ENCODE results near the gene IL10RA.
"Not testable (repeated sequence)": the region's sequence is repeated elsewhere in the genome, so short reads cannot be mapped to it uniquely, and the experiment has no call there.

IL10RA gene
- total RNA-seq, result 589 to 879 (median 644) reads per million in 4 donors

DNA sequence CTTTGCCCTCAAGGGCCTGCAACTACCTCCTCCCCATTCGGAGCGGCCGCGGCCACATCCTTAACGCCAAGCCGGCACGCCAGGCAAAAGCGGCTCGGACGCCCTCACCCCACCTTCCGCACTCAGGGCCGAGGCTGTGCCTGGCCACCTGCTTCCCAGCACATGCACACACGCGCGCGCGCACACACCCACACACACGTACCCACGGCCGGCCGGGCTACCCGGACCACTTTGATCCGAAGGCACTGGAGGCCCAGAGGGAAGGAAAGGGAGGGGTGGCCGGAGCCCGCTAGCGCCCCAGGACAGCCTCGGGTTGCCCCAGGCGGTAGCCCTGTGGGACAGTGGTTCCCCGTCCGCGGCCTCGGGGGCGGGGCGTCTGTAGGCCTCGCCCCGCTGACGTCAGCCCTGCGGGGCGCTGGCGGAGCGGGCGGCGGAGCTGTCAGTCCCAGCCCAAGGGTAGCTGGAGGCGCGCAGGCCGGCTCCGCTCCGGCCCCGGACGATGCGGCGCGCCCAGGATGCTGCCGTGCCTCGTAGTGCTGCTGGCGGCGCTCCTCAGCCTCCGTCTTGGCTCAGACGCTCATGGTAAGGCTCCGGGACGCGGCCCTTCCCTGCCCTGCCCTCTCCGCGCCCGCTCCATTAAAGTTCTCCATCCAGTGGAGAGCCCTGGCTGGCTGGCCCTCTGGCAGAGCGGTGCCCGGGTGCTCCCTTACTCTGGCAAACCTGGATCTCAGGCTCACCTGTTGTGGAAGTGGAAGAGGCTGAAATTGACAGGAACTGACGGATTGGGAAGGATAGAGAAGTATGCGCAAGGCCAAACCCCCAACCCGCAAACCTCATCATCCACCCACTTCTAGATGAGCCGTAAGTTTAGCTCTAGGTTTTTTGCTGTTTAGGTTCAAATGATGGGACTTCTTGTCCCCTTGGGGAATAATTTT, at the start of gene IL10RA:
Gene IL10RA, plus strand, starts transcription at position 442 of the 935 bp plus-strand sequence. Its CDS starts 74 bp downstream, at position 516.
- DNase-seq, result peak; percentile 70 to 90 (median 76)

DNA sequence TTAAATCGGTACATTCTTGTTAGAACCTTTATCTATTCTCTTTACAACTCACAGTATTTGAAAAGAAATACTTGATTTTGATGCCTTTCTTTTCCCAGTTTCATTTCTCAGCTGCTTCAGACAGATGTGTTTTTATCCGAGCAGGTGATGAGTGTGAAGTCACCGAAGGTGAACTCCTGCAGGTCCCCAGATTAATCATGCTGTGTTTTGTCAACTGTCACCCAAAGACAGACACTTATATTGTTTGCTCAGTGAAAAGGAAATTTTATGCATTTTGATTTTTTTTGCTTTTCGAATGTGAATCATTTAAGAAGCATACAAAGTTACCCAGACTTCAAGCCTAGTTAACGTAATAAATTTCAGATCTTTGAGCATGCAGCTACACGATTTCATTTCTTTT, 49.2 kb upstream of the IL10RA start:
- no peak for DNase-seq

- no peak for DNase-seq
Observed at GRCh38 chr11:117940736-117941135, 45.5 kb upstream of the IL10RA start.

- DNase-seq, result no peak
Observed at GRCh38 chr11:117941163-117941707, 45.0 kb upstream of the IL10RA start.

DNA sequence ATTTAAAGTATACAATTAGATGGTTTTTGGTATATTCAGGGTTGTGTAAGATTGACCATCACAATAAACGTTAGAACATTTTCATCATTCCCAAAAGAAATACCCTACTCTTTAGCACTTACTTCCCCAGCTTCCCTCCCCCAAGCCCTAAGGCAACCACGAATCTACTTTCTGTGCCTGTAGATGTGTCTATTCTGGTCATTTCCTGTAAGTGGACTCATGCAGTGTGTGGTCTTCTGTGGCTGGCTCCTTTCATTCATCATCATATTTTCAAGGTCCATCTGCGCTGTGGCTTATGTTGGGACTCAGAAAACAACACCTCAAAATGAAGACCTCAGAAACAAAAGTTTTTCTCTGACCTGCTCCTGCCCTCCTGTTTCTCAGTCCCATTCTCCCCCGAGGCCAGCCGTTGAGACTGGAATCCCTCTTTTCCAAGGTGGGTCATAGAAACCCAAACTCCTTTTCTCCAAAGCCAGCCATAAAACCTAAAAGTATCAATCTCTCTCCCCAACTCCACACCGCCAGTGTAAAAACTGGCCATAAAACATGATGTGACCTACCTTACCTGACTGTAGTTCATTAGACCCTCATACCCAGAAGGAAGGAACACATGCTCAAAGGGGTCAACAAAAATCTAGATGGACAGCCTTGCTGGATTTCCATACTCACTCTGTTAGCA, 44.1 kb upstream of the IL10RA start:
- DNase-seq, result no peak

DNA sequence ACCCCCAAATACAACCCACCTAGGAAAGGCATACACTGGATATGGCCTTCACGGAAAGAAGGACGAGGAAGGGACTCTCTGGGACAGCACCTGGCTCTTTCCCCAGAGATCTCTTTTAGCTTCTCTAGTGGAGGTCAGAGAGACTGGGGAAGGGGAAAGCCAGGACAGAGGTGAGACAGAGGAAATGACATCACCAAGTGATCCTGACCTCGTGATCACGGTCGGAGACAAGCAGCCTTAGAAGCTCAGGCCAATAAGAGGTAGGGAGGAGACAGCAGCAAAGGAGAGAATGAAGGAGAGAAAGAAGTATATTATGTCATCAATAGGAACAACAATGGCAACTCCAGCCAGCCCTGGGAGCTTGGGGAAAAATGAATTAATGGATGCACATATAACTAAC, 41.6 kb upstream of the IL10RA start:
- DNase-seq, result no peak

DNA sequence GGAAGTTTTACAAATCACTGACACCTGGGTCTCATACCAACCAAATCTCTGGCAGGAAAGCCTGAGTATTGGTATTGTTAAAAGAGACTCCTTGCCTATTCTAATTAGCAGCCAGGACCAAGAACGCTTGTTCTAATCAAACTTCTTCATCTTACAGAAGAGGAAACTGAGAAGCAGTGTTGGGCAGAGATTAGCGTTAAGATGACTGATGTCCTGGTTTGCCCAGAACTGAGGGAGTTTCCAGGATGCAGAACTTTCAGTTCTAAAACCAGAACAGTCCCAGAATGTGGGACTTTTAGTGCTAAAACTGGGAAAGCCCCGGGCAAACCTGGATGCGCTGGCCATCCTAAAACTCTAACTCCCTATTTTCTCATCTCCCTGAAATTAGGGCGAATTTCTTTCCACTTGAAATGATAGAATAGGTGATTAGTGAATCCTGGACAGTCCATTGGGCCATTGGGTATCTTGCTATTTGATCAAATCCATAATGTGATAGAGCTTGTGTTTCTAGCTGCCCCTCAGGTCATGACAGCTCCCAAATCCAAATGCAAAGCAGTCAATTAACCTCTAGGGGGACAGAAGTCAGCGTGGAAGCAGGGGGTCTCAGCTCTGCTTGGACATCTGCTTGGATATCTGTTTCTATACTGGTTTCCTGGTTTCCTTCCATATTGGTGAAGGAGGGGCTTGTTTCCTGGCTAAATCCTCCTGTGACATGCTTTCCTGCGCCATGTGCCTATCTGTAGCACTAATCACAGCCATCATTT, 41.0 kb upstream of the IL10RA start:
- no peak for DNase-seq

- DNase-seq, result no peak
Observed at GRCh38 chr11:117946156-117946841, 39.9 kb upstream of the IL10RA start.

GRCh38 chr11:117946842-117947526, 39.2 kb upstream of the IL10RA start:
- peak; percentile 57 to 79 (median 74) for DNase-seq

DNA sequence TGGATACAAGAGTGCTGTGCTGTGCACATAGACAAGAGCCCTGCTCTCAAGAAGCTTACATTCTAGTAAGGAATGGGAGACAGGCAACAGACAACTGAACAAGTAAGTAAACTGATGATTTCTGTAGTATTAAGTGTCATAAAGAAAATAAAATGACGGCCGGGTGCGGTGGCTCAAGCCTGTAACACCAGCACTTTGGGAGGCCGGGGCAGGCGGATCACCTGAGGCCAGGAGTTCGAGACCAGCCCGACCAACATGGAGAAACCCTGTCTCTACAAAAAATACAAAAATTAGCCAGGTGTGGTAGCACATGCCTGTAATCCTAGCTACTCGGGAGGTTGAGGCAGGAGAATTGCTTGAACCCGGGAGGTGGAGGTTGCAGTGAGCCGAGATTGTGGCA, 38.4 kb upstream of the IL10RA start:
- DNase-seq, result not testable (repeated sequence)

DNA sequence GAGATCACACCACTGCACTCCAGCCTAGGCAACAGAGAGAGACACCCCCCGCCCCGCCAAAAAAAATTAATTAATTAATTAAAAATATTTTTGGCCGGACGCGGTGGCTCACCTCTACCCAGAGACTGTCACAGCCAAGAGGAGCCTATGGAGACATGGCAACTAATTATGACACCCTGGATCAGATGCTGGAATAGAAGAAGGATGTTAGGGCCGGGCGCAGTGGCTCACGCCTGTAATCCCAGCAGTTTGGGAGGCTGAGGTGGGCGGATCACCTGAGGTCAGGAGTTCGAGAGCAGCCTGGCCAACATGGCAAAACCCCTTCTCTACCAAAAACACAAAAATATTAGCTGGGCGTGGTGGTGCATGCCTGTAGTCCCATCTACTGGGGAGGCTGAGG, 37.7 kb upstream of the IL10RA start:
- not testable (repeated sequence) for DNase-seq

DNA sequence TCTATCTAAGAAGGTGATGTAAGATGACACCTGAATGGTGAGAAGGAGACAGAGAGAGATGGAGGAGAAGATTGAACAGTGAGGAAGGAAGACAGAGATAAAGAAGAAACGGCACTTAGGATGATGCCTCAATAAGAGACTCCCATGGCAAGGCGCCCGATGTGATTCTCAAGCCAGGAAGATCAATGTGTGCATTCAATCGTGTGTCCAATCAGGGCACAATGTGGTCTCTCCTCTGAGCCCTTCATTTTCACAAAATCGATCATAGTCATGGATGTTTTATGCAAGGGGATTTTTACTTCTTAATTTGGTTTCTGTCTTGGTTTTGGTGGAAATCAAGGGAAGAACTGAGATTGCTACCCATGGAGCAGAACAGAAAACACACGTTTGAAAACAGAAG, 37.1 kb upstream of the IL10RA start:
- DNase-seq, result no peak

DNA sequence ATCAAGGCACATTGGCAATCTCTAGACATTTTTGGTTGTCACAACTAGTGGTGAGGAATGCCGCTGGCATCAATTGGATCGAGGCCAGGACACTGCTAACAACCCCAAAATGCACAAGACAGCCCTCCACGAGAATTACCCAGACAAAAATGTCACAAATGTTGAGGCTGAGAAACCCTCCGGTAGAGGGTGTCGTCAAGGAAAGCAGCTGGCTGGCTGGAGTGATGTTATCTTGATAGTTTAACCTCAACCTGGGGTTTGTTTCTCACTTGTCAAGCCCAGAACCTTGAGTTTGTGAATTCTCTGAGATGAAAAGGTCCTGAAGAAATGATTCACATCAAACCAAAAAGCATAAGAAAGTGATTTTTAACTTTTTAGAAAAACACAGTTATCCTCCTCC, 35.9 kb upstream of the IL10RA start:
- peak; percentile 17 to 80 (median 60) for DNase-seq

DNA sequence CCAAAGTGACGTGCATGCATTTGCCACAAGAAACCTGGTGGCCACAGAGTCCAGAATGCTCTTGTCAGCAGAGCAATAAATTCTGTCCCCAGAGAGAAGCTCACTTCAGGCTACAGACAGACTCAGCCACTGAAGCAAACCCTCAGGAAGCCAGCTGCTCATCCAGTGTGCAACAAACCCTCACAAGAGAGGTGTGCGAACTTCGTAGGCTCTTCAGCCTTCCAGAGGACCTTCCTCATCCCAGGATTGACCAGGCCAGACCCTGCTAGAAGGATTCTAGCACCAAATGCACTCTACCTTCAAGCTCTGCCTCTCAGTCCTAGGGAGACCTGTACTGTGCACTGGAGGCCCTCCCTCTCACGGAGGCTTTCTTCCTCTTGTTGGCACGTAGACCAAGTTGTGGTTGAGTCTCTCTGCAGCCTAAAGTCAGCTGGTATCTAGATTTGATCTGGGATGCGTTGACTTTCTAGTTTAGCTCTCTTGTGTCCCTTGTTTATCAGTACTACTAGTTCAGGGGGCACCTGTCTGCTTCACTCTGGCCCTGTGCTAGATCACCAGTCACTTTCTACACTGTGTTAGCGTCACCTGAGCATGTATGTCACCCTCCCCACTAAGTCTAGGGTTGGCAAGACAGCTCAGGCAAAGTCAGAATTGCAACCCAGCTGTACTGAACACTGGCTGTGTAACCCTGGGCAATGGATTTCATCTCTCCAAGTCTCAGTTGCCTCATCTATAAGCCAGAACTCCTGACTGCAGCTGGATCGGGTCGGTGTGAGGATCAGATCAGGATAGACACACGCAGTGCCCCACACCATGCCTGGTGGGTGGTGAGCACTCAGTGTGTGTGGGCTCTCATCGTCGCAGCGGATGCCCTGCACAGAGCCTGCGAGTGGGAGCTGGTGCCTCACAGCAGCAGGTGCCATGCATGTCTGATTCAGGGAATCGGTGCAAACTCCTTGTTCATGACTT, 34.9 kb upstream of the IL10RA start:
- peak in 2 of 5 donors; percentile 13 to 71 for DNase-seq

DNA sequence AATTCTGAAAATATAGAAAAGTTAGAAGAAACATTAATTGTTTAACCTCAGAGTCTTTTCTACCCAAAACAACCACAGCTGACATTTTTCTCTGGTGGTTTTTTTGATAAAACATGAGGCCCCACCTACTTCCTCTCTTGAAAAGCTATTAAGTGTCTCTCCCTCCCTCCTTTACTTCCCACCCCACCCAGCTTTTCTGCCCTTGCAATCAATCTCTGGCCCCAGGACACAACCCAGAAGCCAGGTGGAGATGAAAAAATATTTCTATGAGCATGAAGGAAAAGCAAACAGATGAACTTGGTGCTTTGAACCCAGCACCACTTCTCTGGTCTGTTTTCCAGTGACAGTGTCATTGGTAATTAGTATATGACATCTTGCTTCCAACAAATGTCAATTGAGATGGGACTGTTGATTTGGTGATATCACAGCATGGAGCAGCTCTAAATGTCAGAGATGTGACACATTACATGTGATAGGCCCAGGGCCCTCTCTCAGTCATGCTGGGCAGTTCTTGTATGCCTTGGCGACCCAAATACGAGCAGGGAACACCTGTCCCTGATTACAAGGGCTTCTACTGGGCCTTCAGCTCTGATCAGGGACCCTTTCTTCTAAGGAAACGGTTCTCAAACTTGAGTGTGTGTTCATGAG, 33.0 kb upstream of the IL10RA start:
- DNase-seq, result peak in 2 of 5 donors; percentile 29 to 51

DNA sequence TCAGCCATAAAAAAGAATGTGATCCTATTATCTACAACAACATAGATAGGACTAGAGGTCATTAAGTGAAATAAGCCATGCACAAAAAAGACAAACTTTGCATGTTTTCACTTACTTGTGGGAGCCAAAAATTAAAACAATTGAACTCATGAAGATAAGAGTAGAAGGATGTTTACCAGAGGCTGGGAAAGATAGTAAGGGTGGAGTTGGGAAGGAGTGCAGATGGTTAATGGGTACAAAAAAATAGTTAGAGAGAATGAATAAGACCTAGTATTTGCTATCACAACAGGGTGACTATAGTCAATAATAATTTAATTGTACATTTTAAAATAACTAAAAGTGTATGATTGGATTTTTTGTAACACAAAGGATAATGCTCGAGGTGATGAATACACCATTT, 27.2 kb upstream of the IL10RA start:
- no peak for DNase-seq

- DNase-seq, result no peak
Observed at GRCh38 chr11:117959438-117960149, 26.6 kb upstream of the IL10RA start.

- DNase-seq, result no peak
Observed at GRCh38 chr11:117960406-117960805, 25.8 kb upstream of the IL10RA start.

- DNase-seq, result no peak
Observed at GRCh38 chr11:117961896-117962295, 24.3 kb upstream of the IL10RA start.

All from T-helper 1 cell (primary cell).